GM12801 (cell line): ENCODE data around the gene SCRN1.

Source experiments
- TF ChIP-seq, protein P1 (sequence below): IDR thresholded peaks from one replicate; pipeline ENCODE4 v1.5.1; 2011; ENCODE audit warnings: control low read depth; ENCODE audit not compliant: insufficient read length; ENCODE audit errors: extremely low read depth

Gene SCRN1, protein sequence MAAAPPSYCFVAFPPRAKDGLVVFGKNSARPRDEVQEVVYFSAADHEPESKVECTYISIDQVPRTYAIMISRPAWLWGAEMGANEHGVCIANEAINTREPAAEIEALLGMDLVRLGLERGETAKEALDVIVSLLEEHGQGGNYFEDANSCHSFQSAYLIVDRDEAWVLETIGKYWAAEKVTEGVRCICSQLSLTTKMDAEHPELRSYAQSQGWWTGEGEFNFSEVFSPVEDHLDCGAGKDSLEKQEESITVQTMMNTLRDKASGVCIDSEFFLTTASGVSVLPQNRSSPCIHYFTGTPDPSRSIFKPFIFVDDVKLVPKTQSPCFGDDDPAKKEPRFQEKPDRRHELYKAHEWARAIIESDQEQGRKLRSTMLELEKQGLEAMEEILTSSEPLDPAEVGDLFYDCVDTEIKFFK

DNA sequence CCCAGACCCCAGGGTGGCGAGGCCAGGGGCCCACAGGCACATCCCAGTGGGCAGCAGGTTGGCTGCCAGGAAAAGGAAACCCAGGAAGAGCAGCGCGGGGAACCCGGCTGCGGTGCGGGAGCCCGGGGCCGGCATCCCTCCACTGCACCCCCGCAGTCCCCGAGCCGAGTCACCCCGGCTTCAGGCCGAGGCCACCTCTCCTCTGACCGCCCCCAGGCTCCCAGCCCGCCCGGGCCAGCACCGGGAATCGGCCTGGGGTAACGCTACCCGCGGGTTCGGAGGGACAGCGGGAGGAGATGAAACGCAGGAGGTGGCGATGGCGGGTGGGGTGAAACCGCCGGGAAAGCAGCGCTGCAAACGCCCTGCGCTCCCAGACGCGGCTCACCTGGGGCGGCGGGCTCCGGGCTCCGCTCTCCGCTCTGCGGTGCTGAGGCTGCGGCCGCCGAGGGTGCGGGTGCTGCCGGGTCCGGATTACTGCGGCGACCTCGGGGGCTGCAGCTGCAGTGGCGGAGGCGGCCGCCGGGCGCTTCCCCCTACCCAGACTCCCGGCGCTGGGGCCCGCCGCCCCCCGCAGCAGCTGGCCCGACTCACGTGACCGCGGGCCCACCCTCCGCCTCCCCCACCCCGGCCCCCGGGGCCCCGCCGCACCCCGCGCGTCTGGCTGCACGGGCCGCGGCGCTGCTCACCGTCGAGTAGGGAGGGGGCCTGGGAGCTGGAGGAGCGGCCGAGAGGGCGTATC is at the start of gene SCRN1:
Gene SCRN1, minus strand, starts transcription at position 545 of the 739 bp plus-strand sequence. CDS start 20,734 bp downstream, outside the sequence.
- TF ChIP-seq, protein P1, sequence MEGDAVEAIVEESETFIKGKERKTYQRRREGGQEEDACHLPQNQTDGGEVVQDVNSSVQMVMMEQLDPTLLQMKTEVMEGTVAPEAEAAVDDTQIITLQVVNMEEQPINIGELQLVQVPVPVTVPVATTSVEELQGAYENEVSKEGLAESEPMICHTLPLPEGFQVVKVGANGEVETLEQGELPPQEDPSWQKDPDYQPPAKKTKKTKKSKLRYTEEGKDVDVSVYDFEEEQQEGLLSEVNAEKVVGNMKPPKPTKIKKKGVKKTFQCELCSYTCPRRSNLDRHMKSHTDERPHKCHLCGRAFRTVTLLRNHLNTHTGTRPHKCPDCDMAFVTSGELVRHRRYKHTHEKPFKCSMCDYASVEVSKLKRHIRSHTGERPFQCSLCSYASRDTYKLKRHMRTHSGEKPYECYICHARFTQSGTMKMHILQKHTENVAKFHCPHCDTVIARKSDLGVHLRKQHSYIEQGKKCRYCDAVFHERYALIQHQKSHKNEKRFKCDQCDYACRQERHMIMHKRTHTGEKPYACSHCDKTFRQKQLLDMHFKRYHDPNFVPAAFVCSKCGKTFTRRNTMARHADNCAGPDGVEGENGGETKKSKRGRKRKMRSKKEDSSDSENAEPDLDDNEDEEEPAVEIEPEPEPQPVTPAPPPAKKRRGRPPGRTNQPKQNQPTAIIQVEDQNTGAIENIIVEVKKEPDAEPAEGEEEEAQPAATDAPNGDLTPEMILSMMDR: no peak

DNA sequence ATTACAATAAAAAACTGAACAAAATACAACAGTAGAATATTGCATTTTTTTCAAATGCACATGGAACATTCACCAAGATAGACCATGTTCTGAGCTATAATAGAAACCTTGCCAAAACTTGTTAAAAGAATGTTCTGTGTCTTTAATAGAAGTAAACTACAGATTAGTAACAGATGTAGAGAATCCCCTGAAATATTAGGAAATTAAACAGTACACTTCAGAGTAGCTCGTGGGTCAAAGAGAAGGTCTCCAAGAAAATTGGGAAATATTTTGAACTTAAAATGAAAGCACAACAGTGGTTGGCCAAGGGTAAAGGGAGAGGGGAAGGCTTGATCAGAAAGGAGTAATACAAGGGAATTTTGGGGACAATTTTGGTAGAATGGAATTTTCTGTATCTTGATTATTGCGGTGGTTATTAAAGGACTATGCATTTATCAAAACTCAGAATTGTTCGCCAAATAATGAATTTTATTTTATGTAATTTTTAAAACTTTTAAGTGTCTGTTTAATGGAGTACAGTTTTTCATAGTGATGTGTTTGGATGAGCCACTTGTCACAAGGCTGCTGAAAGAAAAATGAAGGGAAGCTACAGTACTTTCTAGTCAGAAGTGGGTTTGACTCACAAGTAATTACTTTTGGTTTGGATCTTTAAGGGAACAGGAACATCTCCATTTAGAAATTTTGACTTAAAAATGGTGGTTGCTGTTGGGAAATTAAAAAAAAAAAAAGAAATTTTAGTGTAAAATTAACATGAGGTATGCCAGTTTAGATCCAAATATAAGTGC is 48.8 kb upstream of the SCRN1 start:
- TF ChIP-seq, protein P1: no peak

DNA sequence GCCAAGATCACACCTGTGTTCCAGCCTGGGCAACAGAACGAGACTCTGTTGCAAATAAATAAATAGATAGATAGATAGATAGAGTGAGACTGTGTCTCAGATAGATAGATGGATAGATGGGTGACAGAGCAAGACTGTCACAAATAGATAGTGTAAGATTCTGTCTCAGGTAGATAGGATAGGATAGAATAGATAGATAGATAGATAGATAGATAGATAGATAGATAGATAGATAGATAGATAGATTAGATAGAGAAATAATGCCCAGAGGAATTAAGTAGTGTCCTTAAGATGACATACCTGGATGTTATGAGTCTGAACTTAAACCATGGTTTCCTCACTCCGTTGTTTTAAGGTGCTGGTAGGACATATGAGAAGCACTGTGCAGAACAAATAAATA is 46.6 kb upstream of the SCRN1 start:
- TF ChIP-seq, protein P1: no peak

DNA sequence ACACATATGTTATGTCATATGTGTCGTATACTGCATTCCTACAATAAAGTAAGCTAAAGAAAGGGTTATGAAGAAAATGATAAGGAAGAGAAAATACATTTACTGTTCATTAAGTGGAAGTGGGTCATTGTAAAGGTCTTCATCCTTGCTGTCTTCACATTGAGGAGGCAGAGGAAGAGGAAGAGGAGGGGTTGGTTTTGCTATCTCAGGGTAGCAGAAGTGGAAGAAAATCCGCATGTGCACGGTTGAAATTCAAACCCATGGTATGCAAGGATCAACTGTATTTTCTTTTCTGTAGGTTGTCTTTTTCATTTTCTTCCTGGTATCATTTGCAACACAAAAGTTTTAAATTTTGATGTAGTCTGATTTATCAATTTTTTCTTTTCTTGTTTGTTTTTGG is 44.9 kb upstream of the SCRN1 start:
- TF ChIP-seq, protein P1: no peak

DNA sequence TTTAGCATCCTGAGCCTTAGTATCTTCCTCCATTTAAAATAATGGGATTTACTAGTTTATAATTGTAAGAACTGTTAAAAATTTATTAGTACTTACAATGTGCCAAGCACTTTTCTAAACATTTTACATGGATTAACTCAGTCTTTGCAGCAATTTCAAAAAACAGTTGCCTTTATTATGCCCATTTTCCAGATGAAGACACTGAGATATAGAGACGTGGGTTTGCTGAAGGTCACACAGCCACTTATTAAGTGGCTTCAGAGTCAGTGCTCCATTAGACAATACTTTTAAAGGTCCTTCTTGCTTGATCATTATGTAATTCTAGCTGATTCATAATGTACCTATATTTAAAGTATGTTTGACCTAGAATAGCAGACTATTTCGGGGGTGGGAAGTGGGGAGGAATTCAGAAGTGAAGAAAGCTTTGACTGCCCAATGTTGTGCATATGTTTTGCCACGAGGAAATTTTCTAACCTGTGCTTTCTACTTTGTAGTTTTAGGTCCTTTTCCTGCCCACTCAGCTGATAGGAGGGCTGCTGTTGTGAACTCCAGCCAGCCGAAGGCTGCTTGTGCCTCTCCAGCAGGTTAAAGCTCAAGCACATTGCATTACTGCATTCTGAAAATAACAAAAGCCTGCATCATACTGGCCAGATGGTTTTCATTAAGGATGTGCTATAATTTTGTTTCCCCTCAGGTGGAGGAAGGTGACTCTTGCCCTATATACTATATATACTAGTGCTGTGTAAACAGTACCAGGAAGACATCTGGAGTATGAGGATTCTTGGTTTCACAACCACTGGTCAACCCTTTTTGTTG is 42.9 kb upstream of the SCRN1 start:
- TF ChIP-seq, protein P1: no peak

DNA sequence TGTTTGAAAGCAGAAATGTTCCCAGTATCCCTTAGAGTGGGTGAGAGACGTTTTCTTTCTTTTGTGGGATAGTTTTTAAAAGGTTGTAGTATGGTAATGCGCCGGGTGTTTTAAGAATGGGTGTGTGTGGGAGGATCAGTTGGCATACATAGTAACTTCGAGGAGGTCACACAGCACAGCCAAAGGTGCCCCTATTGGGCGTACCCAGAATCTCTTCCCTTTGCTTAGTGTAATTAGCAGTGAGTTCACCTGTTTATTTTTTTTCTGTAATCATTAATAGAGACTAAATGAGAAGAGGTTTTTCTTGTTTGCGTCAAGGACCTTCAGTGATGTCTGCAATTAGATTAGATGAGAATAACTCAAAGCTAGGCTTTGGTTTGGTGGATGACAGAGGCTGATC is 40.1 kb upstream of the SCRN1 start:
- TF ChIP-seq, protein P1: no peak
